ENCODE results near the gene NOTCH1.

- TF ChIP-seq CTCF (IDR thresholded peaks at IDR 0.05; ENCODE audit: insufficient read depth, low read length, poor library complexity, severe bottlenecking) (no peak), EZH2phosphoT487 (conservative IDR thresholded peaks at IDR 0.05; ENCODE audit: low read length) (no peak)
Measured at GRCh38 chr9:136454026-136454796, 91.6 kb downstream of the NOTCH1 start.
